CMK (cell line): Measurements from ENCODE around the gene TWF1.
"Not testable (repeated sequence)": the region's sequence is repeated elsewhere in the genome, so short reads cannot be mapped to it uniquely, and the experiment has no call there.

Experiments used
- DNase-seq: peaks from one replicate; pipeline ENCODE4 v3.0.0-alpha.2; 2010; ENCODE audit warnings: low read depth

The TWF1 gene

DNA sequence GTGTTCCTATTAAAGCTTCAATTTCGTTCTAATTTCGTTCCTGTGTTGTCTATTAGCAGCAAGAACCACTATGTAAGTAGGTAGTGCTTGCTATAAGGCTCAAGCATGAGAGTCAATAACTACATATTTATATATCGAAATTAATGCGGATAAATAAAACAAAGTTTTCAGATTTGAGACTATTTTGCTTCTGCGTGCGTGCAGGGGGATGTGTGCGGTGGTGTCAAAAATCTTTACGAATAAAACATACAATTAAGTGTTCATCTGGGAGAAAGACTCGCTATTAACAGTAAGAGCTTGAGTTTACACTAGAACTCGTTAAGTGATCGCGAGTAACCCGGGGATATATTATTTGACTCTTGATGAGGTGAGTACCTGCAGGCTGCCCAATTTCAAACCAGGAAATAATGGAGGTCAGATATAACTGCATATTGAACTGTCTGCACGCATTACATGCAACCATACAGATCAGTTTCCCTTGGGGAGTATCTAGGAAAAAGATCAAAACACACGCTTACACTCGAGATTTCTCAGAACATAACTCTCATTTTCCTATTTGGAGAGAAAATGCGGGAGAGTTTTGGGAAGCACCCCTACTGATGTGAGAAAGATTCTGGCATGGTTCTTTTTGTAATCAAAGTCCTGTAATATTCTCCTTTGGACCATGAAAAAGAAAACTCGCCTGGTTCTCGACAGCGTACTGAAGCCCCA is 813 bp downstream of the TWF1 start:
- DNase-seq: no peak

DNA sequence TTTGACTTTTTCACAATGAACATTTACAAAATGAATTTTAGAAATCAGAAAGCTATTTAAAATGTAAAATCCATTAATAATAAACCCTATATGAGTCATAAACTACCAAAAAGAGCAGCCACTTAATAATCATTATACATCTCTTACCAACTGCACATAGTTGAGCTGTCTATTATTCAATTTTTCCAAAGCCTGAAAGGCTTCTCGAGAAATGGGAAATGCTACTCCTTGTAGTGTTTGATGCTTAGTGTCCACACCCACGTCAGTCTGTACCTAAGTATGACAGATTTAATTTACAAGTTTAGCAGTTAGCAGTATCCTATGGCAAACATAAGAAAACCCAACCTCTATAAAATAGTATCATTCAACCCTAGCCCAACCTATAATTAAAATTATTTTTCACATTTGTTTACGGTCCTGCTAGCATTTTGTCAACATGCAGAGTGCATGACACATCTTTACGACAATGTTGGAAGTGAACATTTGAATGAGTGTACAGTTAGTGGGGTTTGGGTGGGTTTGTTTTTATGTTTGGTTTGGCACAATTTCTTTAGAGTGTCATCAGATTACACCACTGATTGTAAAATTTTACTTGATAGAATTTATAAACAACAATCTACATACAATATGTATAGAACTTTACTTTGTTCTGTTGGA is 8.4 kb downstream of the TWF1 start:
- no peak for DNase-seq

DNA sequence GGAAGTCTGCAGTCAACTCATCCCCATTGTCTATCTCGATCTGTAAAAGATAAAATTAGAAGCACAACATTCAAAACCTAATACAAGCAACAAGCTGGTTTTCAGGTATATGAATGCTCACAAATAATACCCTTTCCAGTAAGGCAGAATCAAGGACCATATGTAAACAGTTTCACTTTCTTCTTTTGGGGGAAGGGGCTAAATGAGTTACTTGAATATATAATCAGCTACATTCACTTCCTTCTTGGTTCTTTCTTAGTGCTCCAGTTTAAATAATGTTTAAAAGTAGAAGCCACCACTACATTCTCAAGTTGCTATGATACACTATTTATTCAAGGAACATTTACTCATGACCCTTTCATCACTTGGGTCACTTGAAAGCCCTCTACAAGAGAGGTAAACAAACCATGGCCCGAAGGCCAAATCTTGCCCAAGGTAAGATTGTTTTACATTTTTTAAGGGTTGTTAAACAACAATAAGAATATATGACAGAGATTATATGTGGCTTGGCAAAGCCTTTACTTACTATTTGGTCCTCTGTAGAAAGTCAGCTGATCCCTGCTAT is 10.3 kb downstream of the TWF1 start:
- no peak for DNase-seq

DNA sequence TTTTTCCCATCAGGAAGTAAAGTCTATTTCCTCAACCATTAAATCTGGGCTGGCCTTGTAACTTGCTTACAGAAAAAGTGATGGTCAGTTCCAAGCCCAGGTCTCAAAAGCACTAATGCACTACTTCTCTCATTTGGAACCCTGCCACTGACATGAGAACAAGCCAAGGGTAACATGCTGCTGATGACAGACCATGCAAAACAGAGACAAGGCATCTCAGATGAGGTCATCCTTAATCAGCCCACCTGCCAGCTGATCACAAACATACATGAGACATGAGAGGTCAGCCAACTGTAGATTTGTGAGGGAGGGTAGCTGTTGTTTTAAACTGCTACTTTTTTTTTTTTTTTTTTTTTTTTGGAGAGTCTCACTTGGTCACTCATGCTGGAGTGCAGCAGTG is 16.2 kb downstream of the TWF1 start:
- no peak for DNase-seq

DNA sequence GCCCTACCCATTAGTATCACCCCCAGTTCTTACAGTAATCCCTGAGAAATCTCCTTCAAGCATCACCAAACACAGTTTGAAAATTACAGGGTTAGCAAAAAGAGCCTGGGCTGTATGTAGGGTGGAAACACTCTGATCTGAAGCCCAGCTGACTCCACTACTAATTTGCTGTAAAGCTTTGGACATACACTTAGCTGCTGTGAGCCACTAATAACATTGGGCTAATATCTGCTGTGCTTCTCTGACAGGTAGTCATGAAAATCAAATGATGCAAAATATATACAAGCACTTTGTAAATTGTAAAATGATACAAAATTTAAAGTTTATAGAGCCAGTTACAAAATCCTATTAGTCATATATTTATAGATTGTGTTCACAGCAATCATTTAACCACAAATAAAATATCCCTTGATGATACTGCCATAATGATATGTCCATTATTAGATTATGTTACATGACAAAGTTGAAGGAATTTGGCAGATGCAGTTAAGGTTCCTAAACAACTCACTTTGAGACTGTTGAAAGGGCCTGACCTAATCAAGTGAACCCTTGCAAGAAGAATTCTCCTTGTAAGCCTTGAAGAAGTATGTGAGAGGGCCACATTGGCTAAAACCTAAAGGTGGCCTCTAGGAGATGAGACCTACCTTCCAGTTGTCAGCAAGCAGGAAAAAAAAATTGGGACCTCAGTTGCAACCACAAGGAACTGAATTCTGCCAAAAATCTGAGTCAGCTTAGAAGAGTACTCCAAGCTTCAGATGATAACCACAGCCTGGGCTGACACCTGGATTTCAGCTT is 19.0 kb downstream of the TWF1 start:
- no peak for DNase-seq

DNA sequence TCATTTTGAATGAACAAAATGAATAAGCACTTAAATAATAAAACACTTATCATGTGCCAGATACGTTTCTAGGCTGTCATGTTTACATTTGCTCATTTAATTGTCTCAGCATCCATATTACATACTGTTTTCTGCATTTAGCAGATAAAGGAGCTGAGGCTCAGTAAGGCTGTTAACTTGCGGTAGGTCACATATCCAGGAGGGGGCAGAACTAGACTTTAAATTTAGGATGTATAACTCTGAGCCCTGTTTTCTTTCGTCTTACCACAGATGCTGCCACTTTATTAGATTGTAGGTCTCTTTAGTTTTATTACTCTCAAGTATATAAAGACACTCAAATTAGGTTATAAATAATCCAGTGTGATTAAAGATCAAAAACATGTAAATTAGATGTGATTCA is 29.6 kb downstream of the TWF1 start:
- DNase-seq: no peak

DNA sequence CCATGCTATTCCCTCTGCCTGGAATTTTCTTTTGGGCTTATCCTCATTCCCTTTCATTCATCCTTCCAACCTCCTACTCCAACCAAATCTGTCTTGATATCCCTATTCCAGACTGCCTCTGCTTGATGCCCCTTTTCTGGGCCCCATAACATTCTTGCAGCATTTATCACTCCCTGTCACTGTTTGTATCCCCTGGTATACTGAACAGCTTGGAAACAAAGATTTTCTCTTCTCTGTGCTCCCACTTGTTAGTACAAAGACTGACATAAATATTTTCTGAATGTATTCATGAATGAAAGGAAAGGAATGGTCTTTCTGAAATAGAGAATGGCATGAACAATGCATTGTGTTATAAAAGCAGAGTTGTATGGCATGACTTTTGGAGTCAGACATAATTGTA is 39.8 kb downstream of the TWF1 start:
- no peak for DNase-seq

DNA sequence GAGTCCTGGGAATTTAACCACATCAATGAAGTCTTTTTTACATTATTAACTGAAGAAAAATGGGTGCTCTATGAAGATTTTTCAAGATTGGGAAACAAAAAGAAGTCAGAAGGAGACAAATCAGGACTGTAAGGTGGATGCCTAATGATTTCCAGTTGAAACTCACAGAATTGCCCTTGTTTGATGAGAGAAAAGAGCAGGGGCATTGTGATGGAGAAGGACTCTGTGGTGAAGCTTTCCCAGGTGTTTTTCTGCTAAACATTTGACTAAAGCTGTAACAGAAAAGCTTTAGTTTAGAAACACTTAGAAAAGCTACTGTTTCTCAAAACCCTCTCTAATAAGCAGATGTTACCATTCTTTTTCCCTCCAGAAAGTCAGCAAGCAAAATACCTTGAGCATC is 41.6 kb downstream of the TWF1 start:
- no peak for DNase-seq

DNA sequence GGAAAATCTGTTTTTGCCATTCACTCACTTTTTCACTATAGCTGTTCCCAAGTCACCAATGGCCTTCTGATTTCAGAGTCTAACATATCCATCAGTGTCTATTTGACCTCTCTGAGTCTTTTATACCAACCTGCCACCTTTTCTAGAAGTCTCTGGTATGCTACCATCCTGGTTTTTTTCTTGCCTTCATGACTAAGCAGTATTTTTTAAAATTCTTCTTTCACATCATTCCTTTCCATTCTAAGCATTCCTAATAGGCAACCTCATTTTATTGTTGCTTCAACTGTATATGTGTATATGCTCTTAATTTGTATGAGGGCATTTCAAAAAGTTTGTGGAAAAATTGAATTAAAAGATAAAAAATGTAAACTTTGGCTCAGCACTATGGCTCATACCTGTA is 42.3 kb downstream of the TWF1 start:
- no peak for DNase-seq

DNA sequence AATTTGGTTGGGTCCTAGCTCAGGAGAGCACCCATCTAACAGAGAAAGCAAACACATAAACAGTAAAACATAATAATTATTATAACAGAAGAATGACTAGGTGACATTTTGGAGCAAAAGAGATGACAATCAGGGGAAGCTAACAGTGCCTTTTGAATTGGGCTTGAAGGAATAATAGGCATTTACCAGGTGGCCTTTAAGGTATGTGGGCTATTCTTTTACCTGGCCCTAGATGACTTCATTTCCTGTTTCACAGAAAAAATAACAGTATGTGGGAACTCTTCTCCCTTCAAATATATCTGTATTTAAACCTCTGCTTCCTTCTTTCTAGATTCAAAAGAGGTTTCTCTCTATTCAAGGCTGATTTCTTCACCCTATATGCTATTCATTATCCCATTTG is 43.5 kb downstream of the TWF1 start:
- no peak for DNase-seq

DNA sequence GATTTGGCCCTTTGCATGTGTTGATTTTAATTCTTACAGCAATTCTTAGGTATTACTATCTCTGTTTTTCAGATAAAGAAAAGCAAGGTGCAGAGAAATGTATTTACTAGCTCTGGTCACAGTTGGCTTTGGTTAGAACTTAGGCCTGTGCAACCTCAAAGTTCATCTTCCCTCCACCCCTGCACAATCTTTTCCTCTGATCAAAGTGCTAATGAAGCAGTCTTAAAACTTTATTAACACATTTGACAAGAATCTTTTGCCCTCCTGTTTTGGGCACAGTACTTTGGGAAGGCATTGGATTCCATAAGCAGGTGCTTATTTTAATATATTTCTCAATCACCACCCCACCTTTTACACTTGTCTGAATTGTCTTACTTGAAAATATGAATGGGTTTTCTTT is 44.6 kb downstream of the TWF1 start:
- no peak for DNase-seq

DNA sequence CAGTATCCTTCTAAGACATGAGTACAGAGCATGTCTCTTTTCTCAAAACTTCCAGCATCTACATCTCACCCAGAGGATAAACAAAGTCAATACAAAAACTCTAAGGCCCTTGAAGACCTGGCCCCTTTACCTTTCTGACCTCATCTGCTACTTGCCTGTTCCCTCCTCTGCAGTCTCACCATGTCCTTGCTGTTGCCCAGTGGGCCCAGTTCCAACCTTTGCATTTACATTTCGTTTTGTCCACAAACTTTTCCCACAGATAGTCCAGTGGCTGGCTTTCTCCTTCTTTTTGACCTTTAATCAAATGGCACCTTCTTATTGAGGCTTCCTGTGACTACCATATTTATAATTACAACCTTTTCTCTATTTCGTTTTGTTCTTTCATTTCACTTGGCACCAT is 45.7 kb downstream of the TWF1 start:
- DNase-seq: no peak

DNA sequence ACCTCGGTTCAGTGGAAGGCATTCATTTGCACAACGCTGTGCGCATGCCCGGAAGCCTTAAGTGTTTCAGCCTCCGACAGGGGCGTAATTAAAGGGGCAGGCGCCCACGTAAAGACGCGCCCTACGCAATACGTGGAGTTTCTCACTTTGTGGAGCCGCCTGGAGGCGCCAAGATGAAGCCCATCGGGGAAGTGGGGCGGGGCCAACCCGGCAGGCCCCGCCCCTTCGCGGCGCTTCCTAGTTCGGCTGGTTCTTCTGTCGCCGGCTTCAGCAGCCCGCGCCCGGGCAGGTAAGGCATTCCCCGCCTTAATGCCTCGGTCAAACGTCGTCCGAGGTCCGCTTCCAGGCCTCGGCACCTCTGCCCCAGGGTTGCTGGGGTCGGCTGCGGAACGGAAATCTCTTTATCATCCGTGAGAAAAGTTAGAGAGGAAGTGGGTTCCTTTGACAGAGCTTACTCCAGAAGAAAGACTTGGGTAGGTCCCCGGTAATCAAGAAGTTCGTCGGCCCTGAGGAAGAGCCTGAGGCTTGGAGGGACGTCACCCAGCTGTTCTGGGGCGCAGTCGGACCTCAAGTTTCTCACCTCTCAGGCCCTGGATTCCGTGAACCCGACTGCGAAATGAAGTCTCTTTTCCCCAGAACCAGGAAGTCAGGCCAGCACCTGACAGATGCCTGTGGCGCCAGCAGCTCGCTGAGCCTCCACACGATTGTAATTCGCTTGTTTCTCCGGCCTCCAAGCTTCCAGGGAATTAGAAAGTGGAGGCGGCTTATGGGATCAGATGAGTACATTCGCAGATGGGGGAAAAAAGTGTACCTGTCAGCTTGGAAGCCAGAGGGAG is 47.2 kb downstream of the TWF1 start, which contains the start of the genes IRAK4 and PUS7L:
IRAK4 (plus strand) TSS at position 224 of the 836 bp plus-strand sequence. CDS start 9,161 bp downstream, outside the sequence.
PUS7L (minus strand) TSS at position 63 of the 836 bp plus-strand sequence. CDS start 3,545 bp downstream, outside the sequence.
- DNase-seq: peak; percentile 93

DNA sequence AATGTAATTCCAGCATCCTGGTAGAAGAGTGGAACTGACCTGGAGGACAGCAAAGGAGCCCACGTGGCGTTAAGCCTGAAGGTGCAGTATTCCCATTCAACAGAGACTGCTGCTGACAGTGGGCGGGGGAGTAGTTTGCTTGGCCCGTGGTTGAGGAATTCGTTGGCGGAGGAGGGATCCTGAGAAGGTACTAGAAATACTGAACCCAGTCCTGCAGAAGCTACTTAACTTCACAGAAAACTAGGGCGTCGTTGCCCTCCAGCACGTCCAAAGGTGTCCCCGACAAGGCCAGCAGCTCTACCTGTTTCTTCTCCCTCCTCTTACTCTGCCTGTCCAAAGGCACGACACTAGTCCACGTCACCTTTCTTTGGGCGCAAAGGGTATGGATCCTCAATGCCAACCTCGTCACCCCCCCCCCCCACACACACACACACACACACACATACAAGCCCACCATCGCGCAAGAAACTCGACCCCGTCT is 47.8 kb downstream of the TWF1 start:
- DNase-seq: peak; percentile 8

DNA sequence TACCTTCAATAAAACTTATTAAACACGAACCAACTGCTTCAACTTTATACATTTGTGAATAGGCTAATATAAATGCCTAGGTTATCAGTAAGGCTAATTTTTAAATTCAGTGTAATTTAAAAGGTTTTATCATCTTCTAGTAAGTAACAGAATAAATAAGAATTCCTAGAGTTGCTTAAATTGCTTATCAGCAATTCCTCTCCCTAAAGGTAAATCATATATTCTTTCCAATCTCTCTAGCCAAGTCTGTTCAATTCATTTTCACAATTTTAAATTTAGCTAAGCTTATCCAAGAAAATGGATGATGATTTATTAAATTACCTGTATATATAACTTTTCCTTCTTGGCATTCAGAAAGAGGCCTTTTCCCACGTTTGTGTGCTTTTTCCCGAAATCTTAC is 52.1 kb downstream of the TWF1 start:
- no peak for DNase-seq

DNA sequence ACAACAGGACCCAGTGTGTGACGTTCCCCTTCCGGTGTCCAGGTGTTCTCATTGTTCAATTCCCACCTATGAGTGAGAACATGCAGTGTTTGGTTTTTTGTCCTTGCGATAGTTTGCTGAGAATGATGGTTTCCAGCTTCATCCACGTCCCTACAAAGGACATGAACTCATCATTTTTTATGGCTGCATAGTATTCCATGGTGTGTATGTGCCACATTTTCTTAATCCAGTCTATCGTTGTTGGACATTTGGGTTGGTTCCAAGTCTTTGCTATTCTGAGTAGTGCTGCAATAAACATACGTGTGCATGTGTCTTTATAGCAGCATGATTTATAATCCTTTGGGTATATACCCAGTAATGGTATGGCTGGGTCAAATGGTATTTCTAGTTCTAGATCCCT is 54.8 kb downstream of the TWF1 start:
- not testable (repeated sequence) for DNase-seq

DNA sequence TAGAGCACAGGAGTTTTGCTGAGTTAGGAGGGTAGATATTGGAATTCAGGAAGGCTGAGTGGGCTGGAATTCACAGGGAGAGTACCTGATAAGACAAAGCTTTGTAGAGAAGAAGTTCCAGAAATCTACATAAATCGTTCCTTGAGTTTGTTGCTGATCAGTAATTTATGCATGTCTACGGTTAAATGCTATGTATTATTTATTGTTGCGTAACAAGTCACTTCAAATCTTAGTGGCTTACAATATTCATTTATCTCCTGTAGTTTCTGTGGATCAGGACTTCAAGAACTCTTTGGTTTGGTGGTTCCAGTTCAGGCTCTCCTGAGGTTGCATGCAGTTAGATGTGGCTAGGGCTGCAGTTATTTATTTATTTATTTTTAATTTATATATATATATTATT is 55.3 kb downstream of the TWF1 start:
- no peak for DNase-seq

DNA sequence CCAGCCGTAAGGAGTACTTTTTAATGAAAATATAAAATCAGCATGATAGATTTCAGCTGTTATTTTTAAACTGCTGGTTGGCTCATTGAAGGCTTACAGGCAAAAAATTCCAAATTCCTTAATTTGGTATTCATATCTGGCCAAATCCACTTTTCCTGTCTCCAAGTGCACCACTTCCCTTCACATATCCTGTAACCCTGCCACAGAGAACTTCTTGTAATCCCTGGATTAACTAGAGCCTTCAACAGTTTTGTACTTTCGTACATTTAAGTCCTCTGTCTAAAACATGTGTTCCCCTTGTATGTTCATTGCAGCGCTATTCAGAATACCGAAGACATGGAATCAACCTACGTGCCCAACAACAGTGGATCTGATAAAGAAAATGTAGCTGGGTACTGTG is 57.1 kb downstream of the TWF1 start:
- DNase-seq: no peak

DNA sequence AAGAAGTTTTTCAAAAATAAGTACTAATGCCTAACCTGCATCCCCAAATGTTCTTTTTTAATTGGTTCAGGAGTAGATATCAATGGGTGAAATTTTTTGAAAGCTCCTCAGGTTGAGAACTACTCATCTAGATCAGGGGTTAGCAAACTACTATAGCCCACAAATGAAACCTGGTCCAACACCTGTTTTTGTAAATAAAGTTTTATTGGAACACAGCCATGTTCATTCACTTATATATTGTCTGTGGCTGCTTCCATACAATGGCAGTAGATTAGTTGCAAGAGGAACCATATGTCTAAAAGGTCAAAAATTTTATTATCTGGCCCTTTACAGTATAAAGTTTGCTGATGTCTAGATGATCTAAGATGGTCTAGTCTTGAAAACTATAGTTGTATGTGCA is 61.3 kb downstream of the TWF1 start:
- DNase-seq: no peak
